Peyer's patch (tissue), 4 donors: Measurements from ENCODE around the gene POLA1.

Experiments used
- CTCF ChIP-seq, 6 experiments: fragments of 450-650 bp in 4 of 6; fragments of 200-600 bp in 2 of 6; sonication (generic) in 1 of 6; IDR thresholded peaks; one replicate each; pipeline ENCODE4 v1.5.1; 2017 to 2019; ENCODE audit warnings: antibody characterized with exemption in 6 of 6, mild to moderate bottlenecking in 3 of 6, moderate library complexity in 1 of 6
- POLR2A ChIP-seq, 2 donors: fragments of 450-650 bp; IDR thresholded peaks; one replicate each; pipeline ENCODE4 v1.5.1; 2017; ENCODE audit warnings: antibody characterized with exemption in 2 of 2, mild to moderate bottlenecking in 2 of 2, moderate library complexity in 2 of 2

- TF ChIP-seq POLR2A (IDR thresholded peaks at IDR 0.05), result no peak
- no peak for TF ChIP-seq CTCF (IDR thresholded peaks at IDR 0.05)
Measured at GRCh38 chrX:25009407-25009806, 315.7 kb downstream of the POLA1 start.
